GM18520 (cell line): ENCODE results near the gene SLC4A7.
"Not testable (repeated sequence)": the region's sequence is repeated elsewhere in the genome, so short reads cannot be mapped to it uniquely, and the experiment has no call there.

ENCODE experiments used
- ATAC-seq: cut with Tn5 transposase; IDR thresholded peaks from one replicate; pipeline ENCODE4 v1.9.1; 2021; ENCODE audit not compliant: unreplicated experiment

The SLC4A7 gene

GRCh38 chr3:27438352-27438751 lies 45.8 kb downstream of the SLC4A7 start:
- not testable (repeated sequence) for ATAC-seq

DNA sequence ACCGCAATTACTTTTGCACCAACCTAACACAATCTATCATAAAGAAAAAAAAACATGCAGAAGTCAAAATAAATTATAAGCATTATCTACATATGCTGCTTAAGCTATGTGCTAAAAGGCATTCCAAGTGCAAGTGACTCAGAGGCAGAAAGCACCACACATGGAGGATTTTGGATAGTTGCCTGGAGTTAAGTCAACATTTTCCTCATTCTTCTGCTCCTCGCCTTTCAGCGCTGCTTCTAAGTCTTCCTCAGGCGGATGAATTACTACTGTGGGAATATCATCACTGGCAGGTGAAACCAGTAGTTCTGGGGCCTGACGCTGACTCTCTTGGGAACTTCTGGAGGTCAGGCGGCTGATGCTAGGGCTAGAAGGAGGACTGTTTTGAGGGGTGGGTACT lies 53.1 kb downstream of the SLC4A7 start:
- ATAC-seq: no peak

GRCh38 chr3:27429909-27430308 lies 54.3 kb downstream of the SLC4A7 start:
- no peak for ATAC-seq

GRCh38 chr3:27428446-27428845 lies 55.7 kb downstream of the SLC4A7 start:
- no peak for ATAC-seq

GRCh38 chr3:27426926-27427325 lies 57.3 kb downstream of the SLC4A7 start:
- no peak for ATAC-seq

DNA sequence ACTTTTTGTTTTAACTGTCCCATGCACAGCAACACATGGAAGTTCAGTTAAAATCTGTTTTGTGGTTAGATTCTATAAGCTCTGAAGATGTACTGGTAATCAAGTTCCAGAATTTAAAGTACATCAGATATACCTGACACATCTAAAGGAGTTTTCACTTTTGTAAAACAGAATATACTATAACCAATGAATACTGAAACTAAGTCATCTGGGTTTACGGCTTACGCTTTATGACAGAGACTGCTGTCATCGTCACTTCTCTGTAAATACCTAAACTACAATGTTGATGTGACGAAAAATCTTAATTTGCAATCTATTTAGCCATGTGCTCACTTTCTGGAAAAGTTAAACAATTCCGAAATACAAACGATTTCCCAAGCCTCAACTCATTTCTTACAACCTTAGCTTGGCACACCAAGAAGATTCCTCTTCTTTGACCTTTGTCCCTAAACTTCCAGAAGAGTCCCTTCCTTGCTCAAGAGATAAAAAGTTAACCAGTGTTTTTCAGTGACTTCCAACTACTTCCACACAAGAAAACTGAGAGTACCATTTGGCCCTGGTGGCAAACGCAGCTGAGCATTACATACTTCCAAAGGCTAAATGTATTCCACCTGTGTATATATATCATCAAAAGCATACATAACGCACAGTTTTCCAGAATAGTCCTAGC lies 58.2 kb downstream of the SLC4A7 start:
- ATAC-seq: no peak

DNA sequence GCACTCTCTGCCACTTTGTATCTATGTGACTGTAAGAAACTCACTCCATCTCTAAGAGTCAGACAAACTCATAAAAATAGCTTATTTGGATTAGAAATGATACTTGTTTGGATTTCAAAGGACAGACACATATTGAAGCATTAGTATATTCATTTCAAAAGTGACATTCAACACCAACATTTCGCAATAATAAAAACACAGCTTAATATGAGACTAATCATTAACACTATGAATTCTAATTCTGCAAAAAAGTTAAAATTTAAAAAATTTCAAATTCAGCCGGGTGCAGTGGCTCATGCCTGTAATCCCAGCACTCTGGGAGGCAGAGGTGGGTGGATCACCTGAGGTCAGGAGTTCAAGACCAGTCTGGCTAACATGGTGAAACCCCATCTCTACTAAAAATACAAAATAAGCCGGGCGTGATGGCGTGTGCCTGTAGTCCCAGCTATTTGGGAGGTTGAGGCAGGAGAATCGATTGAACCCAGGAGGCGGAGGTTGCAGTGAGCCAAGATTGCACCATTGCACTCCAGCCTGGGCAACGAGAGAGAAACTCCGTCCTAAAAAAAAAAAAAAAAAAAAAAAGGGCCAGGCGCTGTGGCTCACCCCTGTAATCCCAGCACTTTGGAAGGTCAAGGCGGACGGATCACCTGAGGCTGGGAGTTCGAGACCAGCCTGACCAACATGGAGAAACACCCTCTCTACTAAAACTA lies 59.2 kb downstream of the SLC4A7 start:
- not testable (repeated sequence) for ATAC-seq

GRCh38 chr3:27423463-27423862 lies 60.7 kb downstream of the SLC4A7 start:
- no peak for ATAC-seq

- ATAC-seq: no peak
Measured at GRCh38 chr3:27422617-27423016, 61.6 kb downstream of the SLC4A7 start.

DNA sequence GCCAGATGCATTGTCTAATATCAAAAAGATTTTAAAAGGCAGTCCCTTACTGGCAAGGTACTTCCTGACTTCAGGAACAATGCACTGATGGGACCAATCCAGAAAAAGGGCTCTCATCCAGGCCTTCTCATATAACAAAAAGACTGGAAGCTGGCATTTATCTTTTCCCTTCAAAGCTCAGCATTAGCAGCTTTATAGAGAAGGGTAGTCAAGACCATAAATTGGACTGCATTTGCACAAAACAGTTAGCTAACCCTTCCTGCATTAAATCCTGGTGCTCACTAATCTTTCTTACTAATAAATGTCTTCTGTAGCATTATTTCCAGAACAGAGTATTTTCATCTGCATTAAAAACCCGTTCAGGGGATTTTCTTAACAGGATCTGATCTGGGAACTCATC lies 69.0 kb downstream of the SLC4A7 start:
- no peak for ATAC-seq

GRCh38 chr3:27392950-27393679 lies 91.1 kb downstream of the SLC4A7 start:
- ATAC-seq: peak; percentile 90

- ATAC-seq: not testable (repeated sequence)
Measured at GRCh38 chr3:27392414-27392813, 91.8 kb downstream of the SLC4A7 start.

- ATAC-seq: no peak
Measured at GRCh38 chr3:27391796-27392195, 92.4 kb downstream of the SLC4A7 start.

GRCh38 chr3:27387625-27388024 lies 96.6 kb downstream of the SLC4A7 start:
- no peak for ATAC-seq

GRCh38 chr3:27385504-27385903 lies 98.7 kb downstream of the SLC4A7 start:
- no peak for ATAC-seq

DNA sequence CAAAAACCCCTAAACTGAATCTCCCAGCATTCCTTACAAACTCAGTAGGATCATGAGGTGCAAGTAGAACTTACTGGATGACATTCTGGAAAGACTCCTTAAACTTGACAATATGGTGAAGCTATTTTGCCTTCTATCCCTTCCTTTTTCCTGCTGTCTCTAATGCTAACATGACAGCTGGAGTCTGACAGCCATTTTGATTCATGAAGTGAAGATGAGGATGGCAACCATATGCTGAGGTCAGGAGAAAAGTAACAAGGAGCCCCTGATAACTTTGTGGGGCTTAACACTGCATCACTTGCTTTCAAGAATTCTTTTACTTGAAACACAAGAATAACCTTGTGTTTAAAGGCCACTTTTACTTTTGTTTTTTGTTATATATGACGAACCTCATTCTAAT lies 100.0 kb downstream of the SLC4A7 start:
- no peak for ATAC-seq

- ATAC-seq: peak; percentile 49
Measured at GRCh38 chr3:27380433-27381357, 103.5 kb downstream of the SLC4A7 start.

GRCh38 chr3:27378331-27378730 lies 105.9 kb downstream of the SLC4A7 start:
- ATAC-seq: no peak

GRCh38 chr3:27376109-27376772 lies 107.9 kb downstream of the SLC4A7 start:
- ATAC-seq: no peak

GRCh38 chr3:27368831-27369607 lies 115.2 kb downstream of the SLC4A7 start, which contains the start of gene NEK10:
Gene NEK10, minus strand, starts transcription at chr3:27369383. Its CDS starts 16,501 bp downstream, at chr3:27352882.
- peak; percentile 100 for ATAC-seq
